Stimulated activated CD8-positive, alpha-beta memory T cell treated with anti-CD3 and anti-CD28 coated beads, Interleukin-12 subunit alpha, Interleukin-12 subunit beta, amount 100 ng/mL, for 4 hours (primary cell): ENCODE results near the gene CFAP61.

ENCODE experiments used
- DNase-seq: peaks from one replicate; pipeline ENCODE4 v3.0.0-alpha.2; 2020; ENCODE audit warnings: low read depth

The CFAP61 gene

DNA sequence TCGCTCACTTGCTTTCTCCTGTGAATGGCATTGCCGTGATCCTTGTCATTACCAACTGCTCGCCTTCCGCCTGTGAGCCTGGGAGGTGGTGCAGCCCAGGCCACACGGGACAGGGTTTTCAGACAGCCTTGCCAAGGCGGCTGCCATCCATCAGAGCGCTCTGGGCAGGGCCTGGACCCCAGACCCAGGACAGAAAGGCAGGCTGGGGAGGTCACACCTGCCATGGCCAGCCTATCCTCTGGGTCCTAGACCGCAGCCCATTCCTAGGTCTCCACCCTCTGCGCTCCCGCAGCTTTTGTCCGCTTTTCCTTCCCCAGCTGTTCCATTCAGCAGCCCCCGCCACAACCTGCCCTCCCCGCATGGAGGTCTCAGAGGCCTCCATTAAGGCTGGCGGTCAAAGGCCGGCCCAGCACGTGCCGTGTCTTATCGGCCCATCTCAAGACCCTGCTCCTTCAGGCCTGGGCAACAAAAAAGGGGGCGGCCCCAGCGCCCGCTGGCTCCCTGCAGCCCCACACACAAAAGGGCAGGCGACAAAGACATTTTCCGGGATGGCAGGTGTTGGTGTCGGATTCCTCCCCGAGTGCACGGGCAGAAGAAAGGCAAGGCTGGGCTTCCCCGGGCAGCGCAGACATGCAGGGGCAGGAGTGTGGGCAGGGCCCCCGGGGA, 343.7 kb downstream of the CFAP61 start:
- no peak for DNase-seq

DNA sequence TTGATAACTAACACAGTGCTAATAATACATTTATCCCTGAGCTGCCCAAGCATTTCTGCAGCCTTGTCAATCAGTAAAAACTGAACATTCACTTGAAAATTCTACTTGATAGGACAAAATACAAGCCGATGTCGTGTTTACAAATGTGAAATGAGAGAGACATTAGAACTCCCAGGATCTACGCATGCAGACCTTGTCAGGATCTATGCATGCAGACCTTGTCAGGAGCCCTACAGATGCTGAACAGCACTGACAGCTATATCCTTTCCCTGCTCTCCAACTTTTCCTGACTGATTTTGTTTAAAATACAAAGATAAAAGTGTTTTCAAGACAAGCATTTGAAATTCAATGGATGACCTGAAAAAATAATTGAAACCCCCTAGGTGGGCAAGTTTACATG, 344.5 kb downstream of the CFAP61 start:
- DNase-seq = no peak

DNA sequence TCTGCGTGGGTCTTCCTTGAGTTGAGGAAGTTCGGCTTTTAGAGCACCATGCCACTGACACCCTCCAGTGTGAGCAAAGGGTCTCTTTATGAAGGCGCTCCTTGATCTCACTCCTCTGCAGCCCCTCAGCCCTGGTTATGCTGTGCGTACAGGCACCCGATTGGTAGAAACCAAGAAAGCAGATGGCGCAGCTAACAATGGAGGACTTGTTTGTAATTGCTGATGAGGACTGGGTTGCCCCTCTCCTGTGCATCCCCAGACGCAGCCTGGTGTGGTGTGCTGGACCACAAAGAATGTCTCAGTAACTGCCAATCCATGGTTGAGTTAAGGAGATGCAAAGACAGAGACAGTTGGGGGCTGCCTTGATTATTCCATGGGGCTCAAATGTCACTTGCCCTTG, 345.8 kb downstream of the CFAP61 start:
- DNase-seq = no peak

DNA sequence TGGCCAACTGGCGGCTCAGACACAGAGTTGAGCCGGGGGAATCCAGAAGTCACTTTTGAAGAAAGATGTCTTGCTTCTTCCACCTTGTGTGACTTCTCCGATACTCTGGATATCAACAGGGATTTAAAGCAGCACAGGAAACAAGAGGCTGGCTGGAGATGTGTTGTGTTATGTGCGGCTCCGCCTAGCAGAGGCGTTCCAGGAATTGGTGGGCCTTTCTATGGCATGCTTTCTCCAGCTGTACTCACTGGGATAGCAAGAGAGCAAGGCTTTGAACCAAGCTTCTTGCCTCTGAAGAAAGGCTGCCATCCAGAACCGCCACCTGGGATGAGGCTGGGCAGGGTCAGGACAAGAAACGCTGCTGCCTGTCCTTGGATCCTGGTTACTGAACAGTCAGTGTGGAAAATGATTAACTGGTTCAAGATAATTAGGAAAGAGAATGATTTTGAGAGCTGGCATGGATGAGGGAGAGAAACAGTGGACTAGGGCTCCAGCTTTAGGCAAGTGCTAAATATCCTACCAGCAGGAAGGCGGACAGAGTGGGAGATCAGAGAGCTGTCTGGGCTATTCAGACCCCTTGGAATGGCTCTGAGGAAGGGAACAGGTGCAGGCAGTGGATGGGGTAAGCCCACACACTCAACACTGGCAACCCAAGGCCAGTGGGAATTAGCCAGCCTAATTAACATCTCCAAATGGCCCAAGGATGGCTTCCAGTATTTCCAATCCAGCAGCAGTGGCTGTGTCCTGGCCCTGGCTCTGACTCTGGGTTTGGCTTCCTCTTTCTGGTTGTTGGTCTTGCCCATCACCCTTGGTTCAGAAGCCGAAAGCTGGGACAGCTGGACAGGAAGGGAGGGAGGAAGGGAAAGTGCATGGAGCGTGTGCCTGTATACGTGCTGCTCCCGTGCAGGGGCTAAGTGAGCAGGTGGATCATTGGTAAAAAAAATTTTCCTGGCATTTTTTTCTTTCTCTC, 347.5 kb downstream of the CFAP61 start:
- no peak for DNase-seq

DNA sequence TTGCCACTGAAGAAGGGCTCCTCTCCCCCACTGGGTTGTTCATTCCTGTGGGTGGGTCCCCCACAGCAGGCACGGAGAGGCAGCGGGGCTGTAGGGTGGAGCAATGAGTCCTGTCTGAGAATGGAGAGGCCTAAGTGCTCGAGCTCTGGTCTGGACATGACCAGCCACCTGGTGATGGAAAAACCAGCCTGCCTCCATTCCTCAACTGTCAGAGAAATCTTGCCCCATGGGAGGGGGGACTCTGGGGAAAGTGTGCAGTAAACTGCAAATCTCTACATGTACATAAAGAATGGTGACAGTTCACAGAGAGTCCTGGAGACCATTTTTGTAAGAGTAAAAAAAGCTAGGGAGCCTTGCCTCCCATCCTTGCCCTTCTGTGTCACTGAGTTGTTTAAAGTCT, 349.7 kb downstream of the CFAP61 start:
- DNase-seq = no peak

DNA sequence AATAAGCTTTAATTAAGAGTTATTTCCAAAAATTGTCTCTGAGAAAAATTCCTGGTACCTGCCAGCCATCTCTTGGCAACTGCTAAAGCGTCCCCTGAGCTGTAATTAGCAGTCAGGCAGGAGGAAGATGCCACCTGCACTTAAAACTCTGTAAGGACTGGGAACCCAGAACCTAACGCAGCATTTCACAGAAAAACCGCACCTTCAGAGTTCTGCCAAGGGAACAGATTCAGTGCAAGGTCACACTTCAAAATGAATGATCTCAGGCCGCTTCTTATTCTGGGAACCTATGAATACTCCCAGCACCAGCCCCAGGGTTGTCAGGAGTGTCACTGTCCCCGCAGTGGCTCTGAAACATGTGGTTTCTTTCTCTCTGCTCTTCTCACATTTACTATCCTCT, 352.3 kb downstream of the CFAP61 start:
- DNase-seq = no peak

DNA sequence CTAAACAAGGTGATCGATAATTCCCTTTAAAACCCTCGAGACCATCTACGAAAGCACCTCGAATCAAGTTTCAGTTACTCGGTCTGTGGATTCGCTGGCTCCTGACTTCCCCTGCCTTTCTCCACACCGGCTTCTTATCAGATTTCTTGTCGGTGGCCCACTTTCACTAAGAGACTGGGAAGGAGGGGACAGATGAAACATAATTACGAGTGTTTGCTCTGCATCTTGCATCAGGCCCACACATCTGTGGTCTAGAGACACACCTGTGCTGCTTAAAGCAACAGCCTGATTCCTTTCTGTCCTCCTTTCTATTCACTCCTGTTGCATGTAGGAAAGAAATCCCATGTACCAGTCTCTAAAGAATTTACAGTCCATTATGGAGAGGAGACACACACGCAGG, 353.3 kb downstream of the CFAP61 start:
- no peak for DNase-seq

DNA sequence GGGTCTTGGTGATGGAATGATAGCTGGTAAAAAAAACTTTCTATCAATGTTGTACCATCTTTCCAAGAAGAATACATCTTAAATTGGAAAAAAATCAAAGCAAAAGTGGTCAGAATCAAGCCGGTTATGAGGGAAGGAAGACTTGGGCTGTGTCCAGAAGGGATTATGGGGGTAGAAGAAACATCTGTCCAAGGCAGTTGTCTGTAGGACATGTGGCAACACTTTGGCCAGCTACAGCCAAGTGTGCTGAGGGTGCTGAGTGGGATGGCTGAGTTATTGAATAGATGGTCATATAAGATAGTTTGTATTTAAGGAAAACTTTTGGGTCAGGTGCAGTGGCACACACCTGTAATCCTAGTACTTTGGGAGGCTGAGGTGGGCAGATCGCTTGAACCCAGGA, 354.0 kb downstream of the CFAP61 start:
- no peak for DNase-seq

DNA sequence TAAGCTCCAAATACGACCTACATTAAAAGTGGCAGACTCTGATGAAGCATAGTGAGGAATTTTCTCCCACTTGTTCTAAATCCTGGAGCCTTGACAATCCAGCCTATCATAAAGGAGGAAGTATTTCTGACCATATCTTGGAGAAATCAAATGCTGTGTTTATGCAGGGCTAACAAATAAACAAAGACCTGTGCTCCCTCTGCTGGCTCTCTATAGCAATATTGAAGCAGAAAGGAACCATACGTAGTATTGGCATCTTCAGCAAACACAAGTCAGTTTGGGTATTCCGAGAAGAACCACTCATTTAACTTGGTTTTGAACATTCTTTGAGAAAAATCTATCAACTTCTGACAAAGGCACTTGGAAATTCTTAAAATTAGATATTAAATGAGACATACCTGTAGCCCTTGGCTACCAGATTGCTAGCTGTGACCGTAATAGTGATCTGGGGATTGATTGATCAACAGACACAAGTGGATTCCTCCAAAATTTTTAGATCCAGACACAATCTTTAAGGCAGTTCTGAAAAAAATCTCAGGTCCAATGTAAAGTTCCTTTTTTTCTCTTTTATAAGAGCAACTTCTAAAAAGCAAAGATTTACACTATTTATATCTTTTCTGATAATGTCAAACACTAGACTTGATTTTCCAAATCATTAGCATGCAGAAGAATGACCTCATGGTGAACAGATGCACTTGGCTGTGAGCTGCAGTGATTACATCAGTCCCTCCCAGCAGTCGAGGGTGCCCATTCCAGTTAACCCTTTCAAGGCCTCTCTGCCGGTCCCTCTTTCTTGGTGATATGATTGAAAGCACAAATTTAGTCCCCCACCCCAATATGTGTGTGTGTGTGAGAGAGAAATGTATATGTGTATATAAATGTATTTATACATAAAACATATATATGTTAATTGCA, 355.8 kb downstream of the CFAP61 start:
- DNase-seq = no peak

DNA sequence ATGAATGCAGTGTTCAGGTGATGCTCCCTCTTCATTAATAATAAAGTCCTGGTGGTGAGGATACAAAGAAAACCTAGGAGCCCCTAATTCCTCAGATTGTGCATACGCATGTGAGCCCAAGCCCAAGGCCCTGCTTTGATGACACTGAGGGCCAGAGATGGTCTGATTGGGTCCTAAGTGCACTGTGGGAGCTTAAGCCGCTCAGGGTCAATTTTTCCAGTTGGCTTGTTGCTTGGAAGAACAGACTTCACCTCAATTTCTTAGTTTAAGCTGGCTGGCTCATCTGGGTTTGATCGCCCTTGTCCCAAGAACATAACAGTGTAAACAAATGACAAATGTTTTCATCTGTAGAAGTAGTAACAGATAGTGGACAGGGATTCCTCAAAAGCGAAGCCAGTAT, 357.0 kb downstream of the CFAP61 start:
- DNase-seq = no peak
